ENCODE data around the gene RPH3AL.

- no peak for TF ChIP-seq CTCF (IDR thresholded peaks at IDR 0.05)
- TF ChIP-seq POLR2A (IDR thresholded peaks at IDR 0.05): no peak
These were observed 42.2 kb downstream of the RPH3AL start for GRCh38 chr17:310111-311010.

Data from Peyer's patch (tissue), 4 donors.